ENCODE results near the gene NSD2.
A peak's percentile ranks its signal among the peaks of the same experiment; 100 is the strongest.
"Not testable (repeated sequence)": the region's sequence is repeated elsewhere in the genome, so short reads cannot be mapped to it uniquely, and the experiment has no call there.

Gene NSD2

GRCh38 chr4:1842339-1842895 is 28.8 kb upstream of the NSD2 start:
- DNase-seq: no peak

GRCh38 chr4:1842993-1843448 is 28.2 kb upstream of the NSD2 start:
- DNase-seq: no peak

- no peak for DNase-seq
Observed at GRCh38 chr4:1843852-1844251, 27.3 kb upstream of the NSD2 start.

GRCh38 chr4:1844618-1845017 is 26.6 kb upstream of the NSD2 start:
- not testable (repeated sequence) for DNase-seq

GRCh38 chr4:1846580-1846979 is 24.6 kb upstream of the NSD2 start:
- DNase-seq: no peak

GRCh38 chr4:1850276-1850675 is 20.9 kb upstream of the NSD2 start:
- no peak for DNase-seq

- no peak for DNase-seq
Observed at GRCh38 chr4:1851160-1851559, 20.0 kb upstream of the NSD2 start.

- no peak for DNase-seq
Observed at GRCh38 chr4:1851575-1852410, 19.4 kb upstream of the NSD2 start.

- DNase-seq: no peak
Observed at GRCh38 chr4:1852904-1853623, 18.1 kb upstream of the NSD2 start.

- no peak for DNase-seq
Observed at GRCh38 chr4:1854752-1855151, 16.4 kb upstream of the NSD2 start.

- peak; percentile 65 for DNase-seq
Observed at GRCh38 chr4:1855333-1856070, 15.7 kb upstream of the NSD2 start.

- DNase-seq: peak; percentile 93
Observed at GRCh38 chr4:1856071-1856942, 14.9 kb upstream of the NSD2 start, which contains the start of gene LETM1. Gene LETM1, minus strand, starts transcription at chr4:1856156. Its CDS starts 206 bp downstream, at chr4:1855950.

- DNase-seq: no peak
Observed at GRCh38 chr4:1856943-1857699, 14.1 kb upstream of the NSD2 start.

GRCh38 chr4:1857931-1858330 is 13.3 kb upstream of the NSD2 start:
- DNase-seq: no peak

- no peak for DNase-seq
Observed at GRCh38 chr4:1859389-1859753, 11.8 kb upstream of the NSD2 start.

- DNase-seq: no peak
Observed at GRCh38 chr4:1862055-1862911, 8.9 kb upstream of the NSD2 start.

GRCh38 chr4:1862961-1863296 is 8.3 kb upstream of the NSD2 start:
- DNase-seq: no peak

GRCh38 chr4:1863297-1864033 is 7.7 kb upstream of the NSD2 start:
- no peak for DNase-seq
